ENCODE results near the gene GMPPA. TPM values are rescaled to one million over a fixed set of nuclear protein-coding genes. Genes with fewer than 3 reads are reported as not detected.
A peak's percentile ranks its signal among the peaks of the same experiment; 100 is the strongest.

Gene GMPPA
- total and polyA plus RNA-seq, 8 donors, result 16.5 to 185 (median 32.5) TPM

DNA sequence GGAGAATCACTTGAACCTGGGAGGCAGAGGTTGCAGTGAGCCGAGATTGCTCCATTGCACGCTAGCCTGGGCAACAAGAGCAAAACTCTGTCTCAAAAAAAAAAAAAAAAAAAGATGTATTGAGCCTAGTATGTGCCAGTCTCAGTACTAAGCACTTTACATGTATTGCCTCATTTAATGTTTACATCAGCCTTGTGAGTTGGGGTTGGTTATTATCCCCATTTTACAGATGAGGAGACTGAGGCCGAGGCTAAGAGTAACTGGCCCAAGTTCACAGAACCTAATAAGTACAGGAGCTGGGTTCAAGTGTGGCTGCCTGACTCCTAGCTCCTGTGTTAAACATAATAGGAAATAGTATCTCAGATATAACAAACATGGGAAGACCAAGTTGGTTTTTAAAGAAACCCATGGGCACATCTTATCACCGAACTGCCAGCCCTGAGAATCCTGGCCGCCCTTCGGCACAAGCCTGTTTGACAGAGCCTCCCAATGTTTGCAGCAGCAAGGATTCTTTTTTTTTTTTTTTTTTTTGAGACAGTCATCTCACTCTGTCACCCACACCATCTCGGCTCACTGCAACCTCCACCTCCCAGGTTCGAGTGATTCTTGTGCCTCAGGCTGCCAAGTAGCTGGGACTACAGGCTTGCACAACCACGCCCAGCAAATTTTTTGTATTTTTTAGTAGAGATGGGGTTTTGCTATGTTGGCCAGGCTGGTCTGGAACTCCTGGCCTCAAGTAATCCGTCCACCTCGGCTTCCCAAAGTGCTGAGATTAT lies 24.2 kb upstream of the GMPPA start:
- H3K36me3 ChIP-seq, result peaks cover 0 to 41% (median 10%) of the 10 kb centered on the region in 4 donors

DNA sequence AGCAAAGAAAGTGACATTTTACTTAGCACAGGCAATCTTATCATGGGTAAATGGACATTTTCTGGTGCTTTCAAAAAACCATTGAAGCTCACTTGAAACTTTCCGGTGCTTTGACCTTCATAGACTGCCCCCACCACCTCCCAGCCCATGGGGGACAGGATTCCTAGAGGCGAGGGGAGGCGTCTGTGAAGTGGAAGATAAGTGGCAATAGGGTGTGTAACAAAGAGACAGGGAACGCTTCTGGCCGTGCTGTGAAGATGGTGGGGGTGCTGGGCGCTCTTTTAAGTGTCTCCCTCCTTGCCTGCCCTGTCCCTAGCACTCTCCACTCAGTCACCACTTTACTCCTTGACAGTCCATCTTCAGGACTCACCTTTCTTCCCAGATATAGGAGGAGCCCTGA lies 23.4 kb upstream of the GMPPA start:
- TF ChIP-seq EP300 (IDR thresholded peaks at IDR 0.05) (no peak), POLR2AphosphoS5 (IDR thresholded peaks at IDR 0.05) (no peak), POLR2A (IDR thresholded peaks at IDR 0.05) (no peak)
- TF ChIP-seq, protein P1, sequence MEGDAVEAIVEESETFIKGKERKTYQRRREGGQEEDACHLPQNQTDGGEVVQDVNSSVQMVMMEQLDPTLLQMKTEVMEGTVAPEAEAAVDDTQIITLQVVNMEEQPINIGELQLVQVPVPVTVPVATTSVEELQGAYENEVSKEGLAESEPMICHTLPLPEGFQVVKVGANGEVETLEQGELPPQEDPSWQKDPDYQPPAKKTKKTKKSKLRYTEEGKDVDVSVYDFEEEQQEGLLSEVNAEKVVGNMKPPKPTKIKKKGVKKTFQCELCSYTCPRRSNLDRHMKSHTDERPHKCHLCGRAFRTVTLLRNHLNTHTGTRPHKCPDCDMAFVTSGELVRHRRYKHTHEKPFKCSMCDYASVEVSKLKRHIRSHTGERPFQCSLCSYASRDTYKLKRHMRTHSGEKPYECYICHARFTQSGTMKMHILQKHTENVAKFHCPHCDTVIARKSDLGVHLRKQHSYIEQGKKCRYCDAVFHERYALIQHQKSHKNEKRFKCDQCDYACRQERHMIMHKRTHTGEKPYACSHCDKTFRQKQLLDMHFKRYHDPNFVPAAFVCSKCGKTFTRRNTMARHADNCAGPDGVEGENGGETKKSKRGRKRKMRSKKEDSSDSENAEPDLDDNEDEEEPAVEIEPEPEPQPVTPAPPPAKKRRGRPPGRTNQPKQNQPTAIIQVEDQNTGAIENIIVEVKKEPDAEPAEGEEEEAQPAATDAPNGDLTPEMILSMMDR (IDR thresholded peaks at IDR 0.05), result no peak
- DNase-seq, result no peak
- H3K4me3 ChIP-seq, result no peak overlapping the region
- peaks cover 0 to 20% (median 9%) of the 10 kb centered on the region in 4 donors for H3K4me1 ChIP-seq
- peaks cover 0 to 45% (median 8%) of the 10 kb centered on the region in 3 donors for H3K27me3 ChIP-seq
- H3K27ac ChIP-seq, result peak overlapping the region in 2 of 5 donors; percentile 36 to 56
- peaks cover 0 to 46% (median 14%) of the 10 kb centered on the region in 4 donors for H3K36me3 ChIP-seq
- no peaks in the 10 kb centered on the region for H3K9me3 ChIP-seq
- intact Hi-C loops (cut with DNase I; ENCODE audit: low total_unique reads), result loop anchor here (5.0 kb wide), 1 partner anchor 52 kb away; no protein-coding TSS in a partner anchor
- 26 to 46% (median 39%) methylated on average over 6 of the region's 6 CpGs for WGBS, 5 donors

More for the DNA sequence above, 24.2 kb upstream of the GMPPA start:
- no peaks in the 10 kb centered on the region for H3K9me3 ChIP-seq
- H3K4me1 ChIP-seq, result peaks cover 0 to 22% (median 9%) of the 10 kb centered on the region in 4 donors
- no peak for DNase-seq
- intact Hi-C loops (cut with DNase I; ENCODE audit: low total_unique reads), result loop anchor here (5.0 kb wide), 1 partner anchor 53 kb away; no protein-coding TSS in a partner anchor
- no peak overlapping the region for H3K4me3 ChIP-seq
- peak overlapping the region in 1 of 5 donors; percentile 58 for H3K27ac ChIP-seq
- TF ChIP-seq EP300 (IDR thresholded peaks at IDR 0.05) (no peak), POLR2A (IDR thresholded peaks at IDR 0.05) (no peak), POLR2AphosphoS5 (IDR thresholded peaks at IDR 0.05) (no peak)
- TF ChIP-seq, protein P1 (IDR thresholded peaks at IDR 0.05), result no peak
- H3K27me3 ChIP-seq, result peaks cover 0 to 45% (median 8%) of the 10 kb centered on the region in 3 donors
- WGBS, 5 donors, result 59 to 73% (median 60%) methylated on average over 11 of the region's 11 CpGs

DNA sequence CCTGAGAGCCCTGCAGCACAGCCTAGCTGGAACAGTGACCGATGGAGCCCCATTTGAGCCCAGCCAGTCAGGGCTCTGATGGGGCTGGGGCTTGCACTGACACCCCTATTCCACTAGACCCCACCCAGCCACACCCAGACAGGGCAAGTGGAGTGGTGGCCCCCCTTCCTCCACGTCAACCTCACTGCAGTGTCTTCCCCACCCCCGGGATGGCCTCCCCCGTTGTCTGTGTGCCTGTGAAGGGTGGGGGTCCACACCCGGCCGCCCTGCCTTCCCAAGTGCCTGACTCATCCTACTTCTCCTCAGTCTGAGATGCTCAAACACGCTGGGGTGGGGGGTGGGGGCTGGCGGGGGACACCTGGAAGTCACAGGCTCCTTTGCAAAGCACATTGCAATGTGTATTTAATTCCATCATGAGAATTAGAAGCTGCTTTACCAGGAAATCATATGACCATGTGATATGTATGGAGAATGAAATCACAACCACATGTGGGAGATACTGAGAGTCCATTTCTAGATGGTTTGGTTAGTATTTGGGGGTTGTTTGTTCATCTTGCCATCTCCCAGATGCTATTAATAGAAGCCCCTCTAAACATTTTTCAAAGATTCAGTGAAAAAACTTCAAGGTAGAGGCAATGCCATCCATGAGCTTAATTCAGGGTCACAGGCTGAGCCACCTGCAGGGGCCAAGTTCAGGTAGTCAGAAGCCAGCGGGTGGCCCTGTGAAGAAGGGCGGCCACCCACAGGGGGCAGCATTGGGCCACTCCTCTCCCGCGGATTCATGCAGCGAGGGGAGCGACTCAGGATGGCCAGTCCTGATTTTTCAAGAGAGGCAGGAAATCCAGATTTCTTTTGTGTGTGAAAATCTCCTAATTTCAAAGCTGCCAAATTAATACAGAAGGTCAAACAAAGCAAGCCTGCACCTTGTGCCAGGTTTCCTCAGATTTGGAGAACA lies 22.7 kb upstream of the GMPPA start:
- peak overlapping the region in 2 of 5 donors; percentile 36 to 56 for H3K27ac ChIP-seq
- peaks cover 0 to 45% (median 8%) of the 10 kb centered on the region in 3 donors for H3K27me3 ChIP-seq
- no peaks in the 10 kb centered on the region for H3K9me3 ChIP-seq
- H3K4me1 ChIP-seq, result peaks cover 0 to 20% (median 9%) of the 10 kb centered on the region in 4 donors
- no peak for TF ChIP-seq POLR2A (IDR thresholded peaks at IDR 0.05)
- TF ChIP-seq, protein P1 (IDR thresholded peaks at IDR 0.05), result peak in 5 of 7 experiments; percentile 56 to 87 (median 82)
- TF ChIP-seq POLR2AphosphoS5 (IDR thresholded peaks at IDR 0.05), result no peak
- peak; percentile 80 to 90 for DNase-seq
- intact Hi-C loops (cut with DNase I; ENCODE audit: low total_unique reads), result loop anchor here (5.0 kb wide), 1 partner anchor 51 kb away; no protein-coding TSS in a partner anchor
- H3K36me3 ChIP-seq, result peaks cover 0 to 50% (median 17%) of the 10 kb centered on the region in 4 donors
- peak overlapping the region in 1 of 4 donors; percentile 9 for H3K4me3 ChIP-seq
- 25 to 37% (median 29%) methylated on average over 11 to 14 of the region's 14 CpGs for WGBS, 5 donors

Measured in stomach (tissue), 9 donors.